ENCODE data around the gene MPPED1.

DNA sequence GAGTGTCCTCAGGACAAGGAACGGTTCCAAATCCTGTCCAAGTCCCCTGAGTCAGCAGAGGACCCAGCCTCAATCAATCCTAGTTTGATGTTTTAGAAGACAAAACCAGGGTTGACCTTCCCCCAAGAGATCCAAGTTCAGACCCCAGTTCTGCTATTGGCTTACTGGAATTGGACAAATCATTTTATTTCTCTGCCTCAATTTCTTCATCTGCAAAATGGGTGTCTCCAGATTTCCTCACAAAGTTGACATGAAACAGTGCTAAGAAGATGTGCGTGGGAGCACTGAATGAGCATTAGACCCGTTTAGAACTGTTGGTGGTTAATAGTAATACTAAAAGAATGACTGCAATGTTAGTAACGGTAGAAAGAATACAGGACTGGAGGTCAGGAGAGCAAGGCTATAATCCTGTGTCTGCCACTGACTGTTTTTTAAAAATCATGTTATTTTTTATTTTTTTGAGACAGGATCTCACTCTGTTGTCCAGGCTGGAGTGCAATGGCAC, 35.8 kb upstream of the MPPED1 start:
- TF ChIP-seq CTCF (IDR thresholded peaks at IDR 0.05; ENCODE audit: insufficient read depth, low read depth, low read length), result no peak
- TF ChIP-seq EZH2 (IDR thresholded peaks at IDR 0.05; ENCODE audit: insufficient read depth, low read length), result no peak

Measured in astrocyte (in vitro differentiated cells and primary cell).